Stimulated activated CD8-positive, alpha-beta memory T cell treated with anti-CD3 and anti-CD28 coated beads, Interleukin-7, amount 100 ng/mL, for 4 hours (primary cell): Measurements from ENCODE around the gene ACOT12.

Experiments
- DNase-seq, 2 donors: peaks; one replicate each; pipeline ENCODE4 v3.0.0-alpha.2; 2020; ENCODE audit warnings: low read depth in 2 of 2

ACOT12 gene

DNA sequence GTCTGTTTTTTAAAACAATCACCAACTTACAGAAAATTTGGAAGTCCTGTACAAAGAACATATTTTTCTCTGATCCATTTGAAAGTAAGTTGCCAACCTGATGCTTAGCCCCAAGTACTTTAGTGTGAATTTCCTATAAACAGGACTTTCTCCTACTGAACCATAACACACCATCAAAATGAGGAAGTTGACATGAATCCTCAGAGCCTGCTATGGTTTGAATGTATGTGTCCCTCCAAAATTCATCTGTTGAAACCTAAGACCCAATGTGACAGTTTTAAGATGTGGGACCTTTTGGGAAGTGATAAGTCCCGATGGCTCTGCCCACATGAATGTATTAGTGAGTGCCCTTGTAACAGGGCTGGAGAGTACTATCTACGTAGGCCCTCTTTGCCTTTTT lies 6.4 kb upstream of the ACOT12 start:
- no peak for DNase-seq

DNA sequence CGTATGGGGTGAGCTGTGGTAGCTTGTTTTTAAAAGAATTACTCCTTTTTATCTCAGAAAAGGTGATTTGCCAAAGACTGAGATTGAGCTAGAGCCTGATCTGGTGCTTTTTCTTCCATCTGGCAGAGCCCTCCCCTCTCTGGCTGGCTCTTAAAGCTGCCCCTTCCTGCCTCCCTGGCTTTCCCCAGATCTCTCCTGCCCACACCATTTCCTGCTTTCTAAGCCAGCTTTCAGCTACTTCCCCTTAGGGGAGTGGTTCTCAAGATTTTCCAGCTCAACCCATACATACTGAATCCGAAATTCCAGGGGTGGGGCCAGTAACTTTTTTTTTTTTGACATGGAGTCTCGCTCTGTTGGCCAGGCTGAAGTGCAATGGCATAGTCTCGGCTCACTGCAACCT lies 4.8 kb upstream of the ACOT12 start:
- DNase-seq, result no peak

DNA sequence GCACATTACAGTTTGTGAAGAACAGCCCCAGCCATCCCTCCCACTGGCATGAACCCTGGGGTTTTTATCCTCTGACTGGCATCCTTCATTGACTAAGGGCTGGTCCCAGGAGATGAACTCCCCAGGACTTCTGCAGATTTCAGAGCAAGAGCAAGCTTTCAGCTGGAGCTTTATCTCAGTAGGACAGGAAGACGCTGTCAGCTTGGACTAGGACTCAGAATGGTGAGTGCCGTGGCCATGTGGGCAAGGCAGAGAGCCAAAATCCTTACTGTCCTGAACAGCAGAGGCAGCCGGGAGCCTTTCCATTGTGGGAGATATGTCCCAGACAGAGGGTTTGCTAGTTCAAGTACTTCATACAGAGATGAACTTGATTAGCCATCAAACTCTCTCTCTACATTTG lies 3.2 kb upstream of the ACOT12 start:
- no peak for DNase-seq

DNA sequence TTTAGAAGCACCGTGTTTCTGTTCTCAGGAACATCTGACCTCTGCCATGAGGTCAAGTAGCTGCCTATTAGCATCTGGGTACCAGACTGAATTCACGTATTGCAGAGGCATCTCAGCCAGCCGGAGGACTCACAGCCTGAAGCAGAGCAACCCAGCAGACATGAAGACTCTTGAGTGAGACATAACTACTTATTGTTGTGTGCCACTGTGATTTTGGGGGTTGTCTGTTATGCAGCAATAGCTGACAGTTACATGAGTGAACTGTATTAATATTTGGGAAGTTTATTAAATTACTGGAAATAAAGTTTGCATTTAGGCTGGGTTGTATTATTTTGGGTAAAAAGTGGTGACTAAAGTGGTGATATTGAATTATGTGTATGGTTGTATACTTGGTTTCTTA lies 1.3 kb upstream of the ACOT12 start:
- DNase-seq, result no peak

DNA sequence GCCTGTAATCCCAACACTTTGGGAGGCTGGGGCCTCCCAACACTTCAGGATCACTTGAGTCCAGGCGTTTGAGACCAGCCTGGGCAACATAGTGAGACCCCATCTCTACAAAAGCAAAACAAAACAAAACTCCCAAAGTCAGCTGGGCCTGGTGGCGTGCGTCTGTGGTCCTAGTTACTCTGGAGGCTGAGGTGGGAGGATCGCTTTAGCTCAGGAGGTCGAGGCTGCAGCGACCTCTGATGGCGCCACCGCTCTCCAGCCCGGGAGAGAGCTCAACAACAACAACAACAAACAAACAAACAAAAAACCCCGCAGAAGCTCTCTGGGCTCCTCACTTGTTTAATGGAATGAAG lies 528 bp downstream of the ACOT12 start:
- no peak for DNase-seq

DNA sequence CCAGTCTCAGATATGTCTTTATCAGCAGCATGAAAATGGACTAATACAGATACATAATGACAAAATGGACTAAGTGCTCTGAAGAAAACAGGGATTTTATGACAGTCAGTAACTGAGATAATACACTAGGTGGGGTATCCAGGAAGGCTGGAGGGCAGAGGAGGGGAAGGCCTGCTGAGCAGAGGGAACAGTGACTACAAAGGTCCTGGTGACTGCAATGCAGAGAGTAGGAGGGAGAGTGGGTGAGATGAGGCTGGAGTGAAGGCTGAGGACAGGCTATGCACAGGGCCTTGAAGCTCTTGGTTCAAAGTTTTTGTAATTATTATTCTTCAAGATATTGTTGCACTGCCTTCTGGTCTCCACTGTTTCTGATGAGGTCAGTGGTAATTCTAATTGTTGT lies 4.9 kb downstream of the ACOT12 start:
- no peak for DNase-seq

DNA sequence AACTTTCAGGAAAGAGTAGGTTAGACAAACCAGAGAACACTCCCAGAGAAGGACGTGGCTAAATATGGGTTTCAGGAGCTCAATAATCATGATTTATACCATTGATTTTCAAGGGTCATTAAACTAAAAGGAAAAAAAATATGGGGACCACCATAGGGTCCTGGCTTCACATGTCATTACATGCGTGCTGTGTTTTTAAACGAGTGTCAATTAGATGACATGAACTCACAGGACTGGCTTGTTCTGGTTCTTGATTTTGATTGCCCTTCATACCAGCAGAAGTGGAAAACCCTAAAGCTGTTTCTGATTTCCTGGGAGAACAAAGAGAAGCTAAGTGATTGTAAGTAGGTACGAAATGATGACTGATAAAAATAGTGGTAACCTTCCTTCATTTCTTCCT lies 5.8 kb downstream of the ACOT12 start:
- no peak for DNase-seq

DNA sequence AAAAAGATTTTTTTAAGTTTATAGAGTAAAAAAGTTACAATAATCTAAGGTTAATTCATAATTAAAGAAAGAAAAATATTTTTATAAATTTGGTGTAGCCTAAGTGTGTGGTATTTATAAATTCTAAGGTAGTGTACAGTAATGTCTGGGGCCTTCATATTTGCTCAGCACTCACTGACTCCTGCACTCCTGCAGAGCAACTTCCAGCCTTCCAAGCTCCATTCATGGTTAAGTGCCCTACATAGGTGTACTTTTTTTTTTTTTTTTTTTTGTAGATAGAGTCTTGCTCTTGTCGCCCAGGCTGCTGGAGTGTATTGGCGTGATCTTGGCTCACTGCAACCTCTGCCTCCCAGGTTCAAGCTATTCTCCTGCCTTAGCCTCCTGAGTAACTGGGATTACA lies 10.1 kb downstream of the ACOT12 start:
- no peak for DNase-seq

DNA sequence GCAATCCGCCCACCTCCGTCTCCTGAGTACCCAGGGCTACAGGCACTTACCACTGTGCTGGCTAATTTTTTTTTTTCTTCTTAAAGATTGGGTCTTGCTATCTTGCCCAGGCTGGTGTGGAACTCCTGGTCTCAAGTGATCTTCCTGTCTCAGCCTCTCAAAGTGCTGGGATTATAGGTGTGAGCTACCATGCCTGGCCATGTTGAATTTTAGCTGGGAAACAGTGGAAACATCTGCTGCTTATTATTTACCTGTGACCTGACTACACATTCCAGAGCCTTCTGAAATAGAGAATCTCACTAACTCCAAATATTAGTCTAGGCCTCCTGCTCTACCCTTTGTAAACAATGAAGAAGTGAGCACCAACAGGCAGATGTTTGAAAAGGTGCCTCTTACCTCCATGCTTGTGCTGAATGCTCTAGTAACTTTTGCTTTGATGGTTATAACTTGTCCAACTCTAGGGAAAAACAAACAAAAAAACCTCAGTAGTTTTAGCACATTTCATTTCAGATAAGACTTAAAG lies 22.5 kb downstream of the ACOT12 start:
- DNase-seq, result no peak

DNA sequence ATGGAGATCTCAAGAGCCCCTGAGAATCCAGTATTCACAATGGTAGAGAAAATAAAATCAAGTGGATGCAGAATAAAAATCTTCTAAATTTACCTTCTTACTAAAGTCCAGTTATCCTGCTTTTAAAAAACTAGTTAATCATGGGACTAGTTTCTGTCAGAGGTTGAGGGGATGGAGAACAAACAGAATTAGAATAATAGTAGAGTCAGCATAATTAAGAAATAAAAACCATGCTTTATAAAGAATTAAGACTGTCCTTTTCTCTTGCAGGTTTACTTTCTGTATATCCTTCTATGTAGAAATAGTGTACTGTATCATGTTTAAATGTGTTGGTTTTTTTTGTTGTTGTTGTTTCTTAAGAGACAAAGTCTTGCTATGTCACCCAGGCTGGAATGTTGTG lies 23.0 kb downstream of the ACOT12 start:
- DNase-seq, result no peak

DNA sequence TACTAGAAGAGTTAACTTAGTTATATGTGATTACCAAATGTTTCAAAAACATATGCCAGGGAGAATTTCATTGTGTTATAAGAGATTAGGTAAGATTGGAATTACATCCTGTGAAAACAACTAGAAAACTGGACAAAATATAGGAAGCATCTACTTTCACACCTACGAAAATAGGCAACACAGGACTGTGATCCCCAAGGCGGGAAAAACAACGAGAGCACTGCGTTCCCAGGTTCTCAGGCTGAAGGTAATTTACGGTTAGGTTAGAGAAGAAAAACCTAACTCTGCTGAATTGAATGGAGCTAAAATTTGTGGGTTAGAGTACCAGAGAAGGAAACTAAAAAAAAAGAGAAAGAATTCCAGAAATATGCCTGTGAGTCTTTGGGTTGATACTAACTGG lies 28.4 kb downstream of the ACOT12 start:
- no peak for DNase-seq

DNA sequence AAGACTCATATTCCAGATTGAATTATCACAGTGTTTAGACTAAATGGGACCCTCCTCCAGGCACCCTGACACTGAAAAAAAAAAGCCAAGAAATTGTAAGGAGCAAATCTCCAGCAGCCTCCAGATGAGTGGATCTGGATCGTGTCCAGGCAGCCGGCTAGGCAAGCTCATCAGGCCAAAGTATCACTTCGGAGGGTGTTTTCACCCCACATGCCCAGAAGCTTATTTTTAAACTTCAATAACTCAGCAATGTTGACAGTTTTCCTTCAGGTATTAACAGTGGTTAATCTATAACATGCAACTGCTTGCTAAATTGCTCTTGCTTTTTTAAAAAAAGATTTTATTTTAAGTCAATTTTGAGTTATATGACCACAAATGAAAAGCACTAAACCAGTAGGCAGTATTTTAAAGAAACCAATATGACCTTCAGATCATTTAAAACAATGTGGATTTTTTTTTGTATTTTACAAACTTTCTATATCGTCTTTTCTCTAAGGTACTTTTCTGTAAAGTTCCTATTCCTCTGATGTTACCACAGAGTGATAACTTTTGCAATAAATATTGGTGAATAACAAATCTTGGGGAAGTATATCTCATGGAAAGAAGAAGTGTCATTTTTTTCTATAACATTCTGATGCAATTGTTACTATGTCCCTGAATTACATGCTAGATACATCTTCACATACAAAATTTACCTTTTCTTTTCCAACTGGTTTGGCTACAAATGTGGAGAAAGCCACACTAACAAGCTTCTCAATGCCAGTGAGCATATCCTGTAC lies 30.7 kb downstream of the ACOT12 start:
- no peak for DNase-seq

DNA sequence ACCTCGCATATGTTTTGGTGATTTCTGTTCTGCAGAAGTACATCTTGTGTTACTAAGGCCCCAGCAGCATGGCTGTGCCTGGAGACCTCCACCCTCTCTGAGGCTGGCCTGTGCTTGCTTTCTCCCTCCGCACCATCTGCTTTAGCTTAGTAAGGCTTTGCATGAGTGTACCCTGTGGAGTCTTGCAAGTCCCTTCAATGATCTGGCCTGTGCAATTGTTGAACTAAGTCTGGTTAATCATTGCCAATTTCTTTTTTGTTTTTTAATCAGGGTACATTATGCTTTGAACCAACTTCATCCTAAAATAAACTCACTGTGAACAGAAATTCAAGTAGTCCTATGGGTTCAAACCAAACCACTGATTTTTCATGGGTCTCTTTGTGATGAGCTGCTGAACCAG lies 32.3 kb downstream of the ACOT12 start:
- DNase-seq, result no peak

DNA sequence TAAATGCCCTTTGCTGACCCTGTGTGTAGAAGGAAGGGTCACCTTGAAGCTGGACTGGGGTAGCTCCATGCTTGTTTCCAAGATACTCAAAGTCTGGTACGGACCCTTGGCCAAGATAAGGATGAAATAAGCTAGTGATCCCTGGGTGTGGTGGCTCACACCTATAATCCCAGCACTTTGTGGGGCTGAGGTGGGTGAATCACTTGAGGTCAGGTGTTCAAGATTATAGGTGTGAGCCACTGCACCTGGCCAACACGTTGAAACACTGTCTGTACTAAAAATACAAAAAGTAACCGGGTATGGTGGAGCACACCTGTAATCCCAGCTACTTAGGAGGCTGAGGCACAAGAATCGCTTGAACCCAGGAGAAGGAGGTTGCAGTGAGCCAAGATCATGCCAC lies 33.3 kb downstream of the ACOT12 start:
- no peak for DNase-seq

DNA sequence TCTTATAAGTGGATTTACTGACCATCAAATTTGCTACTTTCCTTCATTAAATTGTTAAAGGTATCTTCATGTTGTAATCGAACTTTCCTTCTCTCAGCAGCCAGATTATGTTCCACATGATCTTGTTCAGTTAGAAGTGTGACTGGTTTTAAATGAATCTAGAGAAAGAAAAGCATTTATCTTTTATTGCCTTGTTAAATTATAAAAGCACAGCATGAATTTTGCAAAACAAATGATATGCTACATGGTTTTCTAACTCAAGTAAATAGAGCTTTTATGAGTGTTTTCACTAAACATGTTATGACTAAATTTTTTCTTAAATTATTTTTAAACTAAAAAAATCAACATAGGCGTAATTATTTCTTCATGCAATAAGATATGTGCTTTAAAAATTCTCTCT lies 34.1 kb downstream of the ACOT12 start:
- DNase-seq, result no peak

DNA sequence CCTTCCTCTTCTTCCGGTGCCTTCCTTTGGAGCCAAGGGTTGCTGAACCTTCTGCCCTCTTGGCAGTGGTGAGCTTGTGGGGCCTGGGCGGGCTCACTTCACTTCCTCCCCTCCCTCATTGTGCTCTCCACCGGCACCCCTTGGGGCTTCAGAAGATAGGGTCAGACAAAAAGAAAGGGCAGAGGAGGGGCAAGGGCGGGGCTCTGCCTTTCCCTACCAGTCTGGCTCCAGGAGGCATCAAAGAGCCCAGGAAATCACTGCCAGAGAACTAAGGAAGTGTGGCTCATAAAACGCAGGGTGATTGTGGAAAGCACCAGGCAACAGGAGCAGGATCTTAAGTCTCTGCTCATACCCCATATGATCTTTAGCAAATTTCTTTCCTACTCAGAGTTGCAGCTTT lies 34.8 kb downstream of the ACOT12 start:
- DNase-seq, result no peak

DNA sequence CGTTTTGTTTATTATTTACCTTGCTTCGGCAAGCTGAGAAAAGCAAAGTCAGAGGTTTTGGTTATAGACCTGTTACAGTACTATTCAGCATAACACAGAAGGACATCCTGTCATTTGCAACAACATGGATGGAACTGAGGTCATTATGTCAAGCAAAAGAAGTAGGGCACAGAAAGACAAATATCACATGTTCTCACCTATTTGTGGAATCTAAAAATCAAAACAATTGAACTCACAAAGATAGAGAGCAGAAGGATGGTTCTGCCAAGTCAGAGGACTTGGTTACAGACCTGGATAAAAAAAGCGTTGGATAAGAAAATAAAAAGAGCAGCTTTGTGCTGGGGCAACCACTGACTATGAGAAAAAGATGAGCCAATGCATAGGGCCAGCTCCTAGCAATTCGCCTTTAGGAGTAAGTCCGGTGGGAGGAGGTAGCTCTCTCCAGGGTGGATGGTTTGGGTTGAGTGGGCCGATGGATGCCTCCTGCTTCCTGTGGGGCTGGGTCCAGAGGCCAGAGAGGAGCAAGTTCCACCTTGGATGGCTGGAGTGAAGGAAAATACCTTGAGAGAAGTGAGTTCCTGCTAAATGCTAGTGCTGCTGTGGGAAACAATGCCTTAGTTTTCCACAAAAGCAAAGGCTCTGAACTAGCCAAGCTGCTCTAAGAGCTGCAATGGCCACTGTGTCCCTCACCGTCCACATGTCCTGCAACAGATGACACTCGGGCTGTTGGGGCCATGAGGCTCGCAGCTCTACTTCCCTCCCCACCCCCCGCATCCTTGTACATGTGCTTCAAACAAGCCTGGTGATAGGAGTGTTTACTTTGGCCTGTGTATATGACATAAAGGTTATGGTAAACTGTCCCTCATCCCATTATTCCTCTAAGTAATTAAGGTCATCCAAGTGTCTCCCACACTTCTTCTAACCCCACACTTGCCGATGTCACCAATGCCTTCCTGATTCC lies 38.4 kb downstream of the ACOT12 start:
- no peak for DNase-seq

DNA sequence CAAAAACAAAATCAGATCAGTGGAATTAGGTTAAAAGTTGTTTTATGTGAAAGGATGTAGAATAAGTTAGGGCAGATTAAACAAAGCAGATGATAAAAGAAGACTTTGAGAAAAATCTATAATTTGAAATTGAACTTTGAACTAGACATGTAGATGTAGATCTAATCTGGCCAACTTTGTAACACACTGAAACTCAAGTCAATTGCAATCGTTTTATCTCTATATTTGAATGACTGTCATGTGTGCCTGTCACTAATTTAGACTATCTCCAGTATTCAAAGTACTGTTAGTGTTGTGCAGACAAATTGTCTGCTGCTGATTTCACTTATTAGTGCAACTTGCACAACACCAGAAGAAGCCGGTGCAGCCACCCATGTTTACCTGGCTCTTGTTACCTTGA lies 39.8 kb downstream of the ACOT12 start:
- DNase-seq, result no peak

DNA sequence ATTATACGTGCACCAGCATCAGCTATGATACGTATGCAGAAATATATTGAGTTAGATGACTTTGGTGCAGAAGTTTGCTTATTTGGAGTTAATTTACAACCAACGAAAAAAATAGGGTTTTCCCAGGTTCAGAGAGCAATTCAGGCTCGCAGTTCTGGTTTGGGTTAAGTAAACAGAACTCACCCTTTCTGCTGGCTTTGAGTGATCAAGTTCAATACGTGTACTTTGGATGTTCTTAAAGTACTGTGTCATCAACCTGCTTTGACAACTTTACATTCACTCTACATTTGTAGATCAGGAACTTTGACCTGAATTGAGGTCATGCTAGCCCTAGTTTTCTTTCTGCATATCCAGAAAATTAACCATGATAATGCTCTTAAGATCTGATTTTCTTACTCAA lies 40.7 kb downstream of the ACOT12 start:
- DNase-seq, result no peak

DNA sequence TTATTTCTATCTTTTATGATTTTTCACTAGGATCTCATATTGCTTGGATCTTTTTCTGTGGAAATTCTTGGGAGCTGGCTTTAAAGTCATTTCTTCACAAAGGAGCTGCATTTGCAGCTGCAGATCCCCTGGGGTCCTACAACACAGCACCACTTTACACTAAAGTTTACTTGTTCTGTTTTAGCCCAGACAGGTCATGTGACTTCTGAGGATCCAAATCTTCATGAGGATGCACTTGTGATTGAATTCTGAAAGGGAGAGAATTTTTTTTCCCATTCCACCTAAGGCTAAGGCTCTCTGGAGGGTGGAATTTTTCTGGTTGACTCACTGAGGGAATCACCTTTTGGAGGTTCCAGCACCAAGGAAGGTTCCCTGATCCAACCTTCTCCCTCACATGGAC lies 43.4 kb downstream of the ACOT12 start:
- DNase-seq, result no peak

DNA sequence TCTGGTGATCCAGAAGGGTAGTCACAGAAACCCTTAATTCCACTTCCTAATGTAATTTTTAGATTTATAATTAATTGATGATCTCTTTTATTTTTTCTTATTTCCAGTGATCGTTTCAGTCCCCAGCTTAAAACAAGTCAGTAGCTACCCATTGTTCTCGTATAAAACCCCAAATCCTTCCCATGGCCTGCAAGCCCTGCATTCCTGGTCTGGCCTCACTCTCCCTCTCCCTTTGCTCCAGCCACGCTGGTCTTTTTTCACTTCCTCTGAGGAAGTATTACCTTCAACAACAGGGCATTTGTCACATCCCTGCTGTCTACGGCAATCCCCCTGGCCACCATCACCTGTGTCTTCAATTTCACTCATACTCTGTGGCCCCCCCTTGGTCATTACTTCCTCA lies 44.8 kb downstream of the ACOT12 start:
- DNase-seq, result no peak

DNA sequence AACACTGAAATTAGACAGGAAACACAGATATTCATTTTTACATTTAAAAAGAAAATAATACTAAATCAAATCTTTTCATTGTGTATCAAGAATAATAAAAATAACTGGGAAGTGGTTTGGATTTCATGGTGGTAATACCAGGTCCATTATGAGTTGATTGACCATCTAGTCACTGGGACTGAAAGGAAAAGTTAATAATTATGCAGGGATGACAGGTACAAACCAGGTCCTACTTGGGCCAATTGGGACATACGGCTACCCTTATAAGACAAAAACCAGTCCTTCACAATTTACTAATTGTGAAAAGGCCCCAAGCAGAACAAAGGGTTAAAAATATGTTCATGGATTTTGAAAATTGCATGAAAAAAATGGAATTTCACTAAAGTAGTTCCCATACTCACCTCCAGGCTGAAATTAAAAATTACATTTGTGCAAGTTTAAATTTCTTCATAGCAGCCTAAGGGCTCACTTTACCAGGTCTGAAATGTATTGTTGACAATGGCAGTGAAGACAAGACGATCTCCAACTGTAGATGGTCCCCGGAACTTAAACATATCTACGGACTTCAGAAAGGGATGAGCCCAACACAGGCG lies 48.4 kb downstream of the ACOT12 start:
- no peak for DNase-seq

DNA sequence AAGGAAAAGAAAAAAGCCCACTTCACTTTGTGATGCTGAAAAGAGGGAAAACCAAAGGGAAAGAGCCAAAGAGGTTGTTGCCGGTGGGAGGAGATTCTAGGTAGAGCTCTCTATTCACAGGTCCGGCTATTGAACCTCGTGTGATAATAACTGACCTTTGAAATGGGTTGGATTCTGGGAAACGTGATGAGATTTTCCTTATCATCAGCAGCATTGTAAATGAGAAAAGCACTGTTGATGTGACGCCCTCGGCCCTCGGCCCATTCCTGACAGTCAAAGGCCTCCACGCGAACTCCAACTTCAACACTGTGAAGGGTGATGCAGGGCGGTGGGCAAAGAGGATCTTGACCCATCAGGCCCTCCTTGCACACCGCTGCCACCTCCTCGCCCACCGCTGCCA lies 49.2 kb downstream of the ACOT12 start:
- DNase-seq, result no peak
